SW 1271 (cell line): ENCODE results near the gene NINL.

Source experiments
- DNase-seq, 2 experiments: peaks; one replicate each; lab custom pipeline; 2025; lab: John Stamatoyannopoulos, UW

NINL gene

DNA sequence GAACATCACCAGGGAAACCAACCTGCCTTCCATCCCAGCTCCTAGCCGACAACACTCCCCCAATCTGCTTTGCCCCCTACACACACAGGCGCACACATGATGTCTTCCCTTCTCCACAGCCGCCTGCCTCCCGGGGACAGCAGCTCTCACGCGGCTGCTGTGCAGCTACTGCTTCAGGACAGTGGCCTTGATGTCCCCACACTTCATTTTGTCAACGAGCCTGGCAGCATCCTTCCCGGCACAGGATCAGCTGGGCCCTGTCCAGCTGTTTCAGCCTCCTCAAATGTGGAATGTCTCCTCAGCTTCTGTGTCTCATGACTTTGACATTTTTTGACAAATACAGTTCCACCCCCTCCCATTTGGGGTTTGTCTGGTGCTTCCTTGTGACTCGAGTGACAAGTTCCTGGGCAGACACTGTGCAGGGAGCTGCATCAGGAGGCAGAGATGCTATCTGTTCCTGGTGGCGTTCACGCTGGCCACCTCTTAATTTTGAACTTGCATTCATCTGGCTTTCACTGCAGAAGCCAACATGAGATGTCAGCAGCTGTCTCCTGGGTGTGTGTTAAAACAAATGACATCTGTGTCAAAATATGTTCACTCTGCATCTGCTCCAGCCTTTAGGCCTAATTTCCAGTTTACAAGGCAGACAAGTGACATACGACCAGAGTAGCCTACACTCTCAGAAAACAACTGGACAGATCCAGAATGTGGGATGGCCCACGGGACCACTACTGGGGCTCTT lies 120.7 kb downstream of the NINL start:
- DNase-seq, result no peak

DNA sequence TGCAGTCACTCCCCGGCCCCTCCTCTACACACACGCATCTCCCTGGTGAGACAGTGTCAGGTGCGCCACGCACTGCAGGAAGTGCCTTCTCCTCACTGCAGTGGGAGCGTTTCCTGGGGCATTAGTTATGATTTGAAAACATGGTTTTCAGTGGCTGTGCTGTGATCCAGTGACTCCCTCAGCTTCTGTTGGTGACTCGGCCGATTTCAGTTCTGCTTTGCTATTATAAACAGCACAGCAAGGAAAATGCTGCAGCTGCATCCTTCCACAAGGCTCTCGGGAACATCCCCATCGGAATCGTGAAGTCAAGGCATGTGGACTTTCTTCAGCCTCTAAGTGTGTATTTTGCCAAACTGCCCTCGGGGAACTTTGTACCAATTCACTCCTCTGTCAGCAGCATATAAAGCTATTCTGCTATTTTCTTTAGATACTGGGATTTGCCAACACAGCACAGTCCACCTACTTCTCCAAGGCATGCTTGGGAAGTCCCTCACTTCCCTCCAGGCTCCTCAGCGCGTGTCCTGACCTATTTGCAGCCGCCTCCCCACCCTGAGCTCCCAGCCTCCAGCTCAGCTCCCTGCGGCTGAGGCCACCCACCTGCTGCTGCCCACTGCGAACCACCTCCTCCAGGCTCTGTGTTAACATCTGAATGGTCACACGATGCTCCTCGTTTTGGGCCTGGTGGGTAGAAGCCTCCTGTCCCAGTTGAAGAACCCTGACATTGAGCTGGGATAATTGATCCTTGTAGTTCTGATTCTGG lies 123.4 kb downstream of the NINL start:
- DNase-seq, result no peak

DNA sequence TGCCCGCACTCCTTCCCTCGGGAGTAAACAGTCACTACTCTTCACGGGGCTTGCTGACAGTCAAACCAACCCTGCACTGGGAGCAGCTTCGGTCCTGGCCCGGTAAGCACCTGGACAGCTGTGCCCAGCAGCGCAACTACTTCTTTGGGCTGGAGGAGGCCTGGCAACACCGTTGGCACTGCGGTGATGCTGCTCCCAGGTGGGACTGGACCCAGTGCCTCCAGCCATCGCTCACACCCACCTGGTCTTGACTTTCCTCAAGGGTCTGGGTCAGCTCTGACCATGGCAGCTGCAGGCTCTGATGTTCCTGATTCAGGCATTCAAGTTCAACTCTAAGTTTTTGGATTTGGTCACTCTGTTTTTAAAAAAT lies 124.1 kb downstream of the NINL start:
- no peak for DNase-seq

DNA sequence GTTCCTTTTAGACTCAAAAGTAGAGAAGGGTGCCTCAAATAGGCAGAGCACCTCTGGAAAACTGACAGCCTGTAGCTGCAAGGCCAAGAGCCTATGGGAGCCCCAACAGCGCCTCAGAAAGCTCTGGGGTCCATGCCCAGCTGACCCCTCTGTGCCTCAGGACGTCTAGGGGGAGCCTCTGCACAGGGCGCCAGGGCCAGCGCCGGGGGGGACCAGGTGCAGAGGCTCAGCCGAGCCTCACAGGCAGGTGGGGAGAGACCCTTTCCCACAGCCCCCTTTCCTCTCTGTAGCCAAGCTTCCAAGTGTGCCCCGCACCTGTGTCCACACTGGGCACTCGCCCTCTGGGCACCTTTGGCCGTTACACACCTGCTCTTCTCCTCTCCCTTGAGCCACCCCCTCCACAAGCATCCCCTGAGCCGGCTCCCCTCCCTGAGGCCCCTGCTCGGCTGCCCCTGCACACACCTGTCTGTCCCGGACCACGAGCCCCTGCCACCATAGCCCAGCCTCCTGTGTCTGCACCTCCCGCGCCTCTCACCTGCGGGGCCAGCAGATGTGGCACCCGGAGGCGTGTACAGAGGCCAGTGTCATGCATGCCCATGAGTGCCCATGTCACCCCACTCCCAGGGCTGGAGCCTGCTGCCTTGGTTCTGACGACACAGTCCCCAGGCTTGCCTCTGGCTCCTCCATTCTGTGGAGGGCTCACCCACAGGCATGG lies 124.6 kb downstream of the NINL start:
- no peak for DNase-seq

DNA sequence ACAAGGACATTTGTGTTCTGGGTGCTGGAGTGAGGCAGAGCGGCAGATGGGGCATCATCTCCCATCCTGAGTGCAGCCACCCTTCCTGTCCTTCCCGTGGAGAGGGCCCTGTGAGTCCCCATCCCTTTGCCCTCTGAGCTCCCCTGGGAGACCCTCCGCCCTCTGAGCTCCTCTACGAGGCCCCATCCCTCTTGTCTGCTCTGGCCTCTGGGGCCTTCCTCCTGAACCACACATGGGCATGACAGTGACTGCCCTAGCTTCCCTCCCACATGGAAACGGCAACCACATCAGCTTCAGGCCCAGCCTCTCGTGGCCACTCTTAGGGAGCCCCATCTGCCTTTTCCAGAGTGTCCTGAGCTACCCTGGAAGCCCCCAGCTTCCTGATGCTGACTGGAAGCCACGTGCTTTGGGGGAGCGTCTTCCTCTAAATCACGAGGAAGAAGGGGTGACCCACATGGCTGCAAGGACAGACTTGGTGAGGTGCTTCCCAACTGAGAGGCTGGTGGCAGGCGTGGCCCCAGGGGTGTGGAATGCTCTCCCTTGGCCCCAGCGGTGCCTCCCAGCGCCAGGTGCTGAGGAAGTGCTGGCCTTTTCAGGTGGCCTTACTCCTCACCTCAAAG lies 125.3 kb downstream of the NINL start:
- DNase-seq, result no peak

DNA sequence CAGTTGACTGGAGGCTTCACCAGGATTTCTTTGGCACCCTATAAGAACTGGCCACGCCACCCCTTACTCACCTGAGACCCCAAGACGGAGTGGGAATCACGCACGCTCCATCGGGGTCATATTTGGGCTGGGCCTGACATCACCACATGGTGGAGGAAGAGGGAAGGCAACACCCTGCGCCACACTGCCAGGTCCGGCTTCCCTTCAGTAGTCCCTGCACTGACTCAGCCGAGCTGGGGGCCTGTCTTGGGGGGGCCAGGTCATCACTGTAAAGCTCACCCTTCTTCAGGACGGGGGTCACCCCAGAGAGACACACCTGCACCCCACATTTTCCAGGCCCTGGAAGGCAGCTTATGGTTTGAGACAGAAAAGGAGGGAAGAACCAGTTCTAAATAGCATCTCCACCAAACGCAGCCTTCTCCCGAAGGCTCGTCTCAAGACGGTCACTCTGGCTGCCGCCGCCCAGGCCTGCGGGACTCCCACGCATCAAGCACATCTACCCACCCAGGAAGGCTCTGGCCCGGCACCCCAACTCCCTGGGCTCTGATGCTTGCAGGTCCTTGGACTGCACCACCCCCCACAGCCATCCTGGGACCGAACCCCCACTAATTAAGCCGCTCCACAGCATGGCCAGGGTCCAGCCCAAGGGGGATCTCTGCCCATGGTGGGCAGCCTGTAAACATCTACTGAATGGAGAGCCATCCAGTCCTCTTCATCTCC lies 126.1 kb downstream of the NINL start:
- no peak for DNase-seq

DNA sequence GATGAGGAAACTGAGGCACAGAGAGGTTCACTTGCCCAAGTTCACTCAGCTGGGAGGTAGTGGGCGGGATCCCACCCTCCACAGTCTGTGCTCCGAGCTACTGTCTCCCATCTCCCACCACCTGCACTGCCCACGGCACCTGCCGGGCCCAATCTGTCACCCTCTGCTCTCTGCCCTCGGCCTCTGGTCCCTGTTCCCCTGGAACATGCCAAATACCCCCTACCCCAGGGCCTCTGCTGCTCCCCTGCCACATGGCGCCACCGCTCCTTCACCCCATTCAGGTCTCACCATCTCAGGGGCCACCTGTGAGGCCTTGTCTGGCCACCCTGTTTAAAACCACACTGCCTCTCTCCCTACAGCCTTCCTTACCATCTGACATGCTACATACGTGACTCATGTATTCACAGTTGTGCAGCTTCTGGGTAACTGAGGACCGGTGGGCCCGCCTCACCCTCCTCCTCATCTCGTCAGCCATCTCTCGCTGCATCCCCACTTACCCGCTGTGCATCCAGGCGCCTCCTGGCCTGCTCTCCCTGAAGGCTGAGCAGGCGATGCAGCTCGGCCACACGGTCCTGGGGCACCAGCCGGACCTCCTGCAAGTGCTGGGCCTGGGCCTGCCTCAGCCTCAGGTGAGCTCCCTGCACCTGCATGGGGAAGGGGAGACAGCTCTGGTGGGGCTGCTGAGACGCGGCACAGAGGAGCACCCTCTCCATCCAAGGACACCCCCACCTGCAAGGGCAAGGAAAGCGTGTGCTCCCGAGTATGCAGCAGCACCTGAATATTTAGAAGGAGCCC lies 127.2 kb downstream of the NINL start:
- DNase-seq, result no peak

DNA sequence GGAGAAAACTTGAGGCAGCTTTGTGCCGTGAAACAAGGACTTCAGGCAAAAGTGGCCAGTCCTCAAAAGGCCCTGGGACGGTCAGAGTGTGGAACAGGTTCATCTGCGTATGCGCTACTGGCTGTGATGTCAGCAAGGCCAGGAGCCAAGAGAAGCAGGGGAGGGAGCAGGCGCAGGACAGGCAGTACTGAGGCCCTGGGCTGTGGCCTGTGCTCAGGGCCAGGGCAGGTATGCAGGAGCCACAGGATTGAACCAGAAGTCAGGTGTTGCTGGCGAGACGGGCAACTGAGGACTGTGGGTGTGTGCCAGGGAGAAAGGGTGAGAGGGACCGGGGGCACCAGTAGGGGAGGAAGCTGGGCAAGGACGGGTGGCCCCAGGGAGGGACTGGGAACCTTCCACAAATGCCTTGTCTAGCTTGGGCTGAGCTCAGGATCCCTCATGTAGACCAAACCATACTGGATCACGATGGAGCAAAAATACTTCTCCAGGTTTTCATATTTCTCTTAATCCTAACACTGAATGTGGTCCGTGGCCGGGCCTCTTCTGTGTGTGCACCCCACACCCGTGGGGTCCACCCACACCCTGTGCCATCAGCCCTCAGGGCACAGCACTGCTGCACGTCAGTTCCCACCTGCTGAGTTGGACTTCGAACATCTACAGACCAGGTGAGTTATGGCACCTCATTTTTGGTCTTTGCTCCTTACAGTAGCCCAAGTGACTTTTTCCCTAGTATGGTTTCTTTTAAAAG lies 131.0 kb downstream of the NINL start:
- no peak for DNase-seq

DNA sequence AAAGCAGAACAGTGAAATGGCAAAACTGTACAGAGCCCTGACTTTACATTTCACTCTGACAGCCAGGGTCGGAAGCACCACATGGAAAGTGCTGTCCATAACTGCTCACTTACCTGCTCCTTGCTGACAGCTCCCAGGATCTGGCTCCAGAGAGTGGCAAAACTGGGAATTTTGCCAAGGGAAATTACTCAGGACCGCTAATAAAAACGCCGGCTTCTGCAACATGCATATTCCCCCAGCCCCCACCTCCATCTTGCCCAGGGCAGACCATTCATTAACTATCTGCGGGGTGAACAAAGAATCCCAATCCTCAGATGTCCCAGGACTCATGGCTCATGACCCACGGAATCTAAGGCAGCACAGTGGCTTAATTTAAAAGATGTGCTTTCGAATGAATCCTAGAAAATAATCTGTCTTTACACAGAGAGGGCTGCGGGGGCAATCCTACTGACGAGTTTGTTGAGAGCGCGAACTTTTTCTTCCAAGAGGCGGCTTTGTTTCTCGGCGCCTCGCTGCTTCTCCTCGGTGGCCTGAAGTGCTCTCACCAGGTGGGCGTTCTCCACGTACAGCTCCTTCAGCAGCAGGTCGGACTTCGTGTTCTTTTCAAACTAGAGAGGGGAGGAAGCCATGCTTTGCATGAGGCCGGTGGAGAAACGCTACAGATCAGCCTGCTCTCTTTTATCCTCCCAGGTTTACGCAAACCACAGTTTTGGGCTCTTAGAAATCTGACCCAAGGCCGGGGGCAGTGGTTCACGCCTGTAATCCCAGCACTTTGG lies 132.1 kb downstream of the NINL start:
- DNase-seq, result no peak

DNA sequence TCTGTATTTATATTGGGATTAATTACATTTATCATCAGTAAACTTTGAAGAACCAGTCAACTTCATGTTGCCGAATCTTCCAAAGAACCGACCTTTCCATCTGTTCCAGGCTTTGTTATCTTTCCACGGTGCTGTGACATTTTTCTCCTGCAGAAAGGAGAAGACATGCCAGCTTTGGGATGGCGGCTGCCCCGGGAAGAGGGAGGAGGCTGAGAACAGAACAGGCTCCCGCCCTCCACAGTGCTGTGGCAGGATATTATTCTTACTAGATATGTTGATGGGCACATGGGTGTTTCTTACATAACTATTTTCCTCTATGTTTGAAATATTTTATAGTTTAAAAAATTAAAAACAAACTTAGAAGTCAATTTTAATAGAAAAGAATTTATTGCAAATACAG lies 133.0 kb downstream of the NINL start:
- DNase-seq, result no peak

DNA sequence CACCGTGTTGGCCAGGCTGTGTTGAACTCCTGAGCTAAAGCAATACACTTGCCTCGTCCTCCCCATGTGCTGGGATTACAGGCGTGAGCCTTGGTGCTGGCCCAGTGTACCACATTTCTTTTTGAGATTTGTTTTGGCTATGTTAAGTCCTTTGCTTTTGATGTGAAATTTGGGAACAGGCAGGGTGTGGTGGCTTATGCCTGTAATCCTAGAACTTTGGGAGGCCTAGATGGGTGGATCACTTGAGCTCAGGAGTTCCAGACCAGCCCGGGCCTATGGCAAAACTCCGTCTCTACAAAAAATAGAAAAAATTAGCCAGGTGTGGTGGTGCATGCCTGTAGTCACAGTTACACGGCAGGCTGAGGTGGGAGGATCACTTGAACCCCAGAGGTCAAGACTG lies 137.7 kb downstream of the NINL start:
- no peak for DNase-seq

DNA sequence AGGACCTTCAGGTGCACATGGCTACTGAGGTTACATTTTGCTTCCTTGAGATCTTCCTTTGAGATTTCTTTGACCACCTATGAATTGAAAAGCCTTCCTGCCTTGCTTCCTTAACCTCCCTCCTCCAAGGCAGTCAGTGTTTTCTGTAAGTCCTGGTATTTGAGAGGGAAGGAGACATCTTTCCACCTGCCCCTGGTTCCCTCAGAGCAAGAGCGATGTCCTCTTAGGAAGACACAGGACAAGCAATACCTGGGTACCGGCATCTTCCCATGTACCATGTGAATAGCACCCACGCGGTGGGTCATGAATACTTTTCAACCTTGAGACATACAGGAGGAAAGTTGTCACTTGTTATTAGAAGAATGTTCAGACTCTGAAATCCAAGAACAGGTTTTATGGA lies 140.8 kb downstream of the NINL start:
- no peak for DNase-seq

DNA sequence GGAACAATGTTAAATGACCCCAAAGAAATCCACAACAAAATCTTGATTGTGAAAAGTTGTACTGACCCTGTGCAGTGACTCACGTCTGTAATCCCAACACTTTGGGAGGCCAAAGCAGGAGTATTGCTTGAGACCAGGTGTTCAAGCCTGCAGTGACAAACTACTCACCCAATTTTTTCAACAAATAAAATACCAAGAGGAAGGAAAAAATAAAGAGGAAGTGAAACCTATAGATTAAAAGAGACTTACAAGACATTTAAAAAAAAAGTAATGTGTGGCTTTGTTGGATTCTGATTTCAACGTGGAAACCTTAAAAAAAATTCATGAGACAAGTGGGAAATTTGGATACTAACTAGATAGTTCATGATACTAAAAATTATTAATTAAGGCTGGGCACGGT lies 146.0 kb downstream of the NINL start:
- no peak for DNase-seq

DNA sequence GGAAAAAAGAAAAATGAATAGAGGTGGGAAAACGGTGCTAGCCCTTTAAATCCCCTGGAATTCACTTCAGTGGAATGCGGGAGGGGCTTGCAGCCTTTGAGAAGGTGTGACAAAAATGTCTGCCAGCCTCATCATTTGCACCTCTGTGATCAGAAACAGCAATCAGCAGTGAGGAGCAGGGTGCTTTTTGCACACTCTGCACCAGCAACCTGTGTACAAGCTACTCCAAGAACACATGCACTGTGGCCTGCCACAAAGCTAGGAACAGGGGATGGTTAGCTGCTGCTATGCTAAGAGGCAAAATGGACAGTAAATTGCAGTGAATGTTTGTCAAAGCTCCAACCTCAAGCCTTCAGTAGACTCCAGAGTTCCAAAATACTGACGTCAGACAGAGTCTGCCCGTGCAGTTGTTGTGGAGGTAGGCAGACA lies 148.2 kb downstream of the NINL start:
- DNase-seq, result no peak

DNA sequence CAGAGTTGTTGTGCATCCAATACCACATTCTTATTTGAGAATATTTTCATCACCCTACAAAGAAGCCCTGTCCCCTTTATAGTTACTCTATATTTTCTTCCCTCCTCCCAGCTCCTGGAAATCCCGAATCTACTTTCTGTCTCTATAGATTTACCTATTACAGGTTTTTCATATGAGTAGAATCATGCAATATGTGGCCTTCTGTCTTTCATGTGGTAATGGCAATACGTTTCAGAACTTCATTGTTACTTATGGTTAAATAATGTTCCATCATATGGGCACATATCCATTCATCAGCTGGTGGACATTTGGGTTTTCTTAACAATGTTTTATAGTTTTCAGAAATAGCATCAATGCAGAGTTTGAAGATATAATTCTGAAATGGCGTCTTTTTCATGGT lies 160.8 kb downstream of the NINL start:
- no peak for DNase-seq

DNA sequence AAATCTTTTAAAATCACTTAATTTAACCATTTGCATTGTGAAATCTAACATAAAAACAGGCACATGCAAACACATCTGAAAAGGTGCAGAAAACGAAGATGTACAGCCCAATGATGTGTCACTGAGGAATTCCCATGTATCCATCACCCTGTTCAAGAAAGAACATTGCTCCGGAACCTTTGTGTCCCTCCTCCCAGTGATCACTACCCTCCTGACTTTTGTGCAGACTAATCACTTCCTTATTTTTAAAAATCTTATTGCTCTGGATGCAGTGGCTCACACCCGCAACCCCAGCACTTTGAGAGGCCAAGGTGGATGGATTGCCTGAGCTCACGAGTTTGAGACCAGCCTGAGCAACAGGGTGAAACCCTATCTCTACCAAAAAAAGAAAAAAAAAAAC lies 163.3 kb downstream of the NINL start:
- DNase-seq, result no peak

DNA sequence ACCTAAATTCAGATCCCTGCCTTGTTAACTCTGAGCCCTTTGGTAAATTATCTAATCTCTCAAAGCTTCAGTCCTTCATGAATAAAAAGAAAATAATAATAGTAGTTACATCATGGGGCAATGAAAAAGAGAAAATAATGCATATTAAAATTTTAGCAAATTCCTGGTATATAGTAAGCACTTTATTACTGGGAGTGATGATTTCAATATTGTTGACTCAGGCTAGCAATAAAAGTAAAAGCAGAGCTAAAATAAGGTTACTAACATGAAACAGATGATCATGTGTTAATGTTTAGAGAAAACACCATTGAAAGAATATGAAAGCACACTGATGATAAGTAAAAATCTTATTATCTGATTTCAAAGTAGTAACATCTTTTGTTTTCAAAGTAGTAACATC lies 164.2 kb downstream of the NINL start:
- DNase-seq, result no peak

DNA sequence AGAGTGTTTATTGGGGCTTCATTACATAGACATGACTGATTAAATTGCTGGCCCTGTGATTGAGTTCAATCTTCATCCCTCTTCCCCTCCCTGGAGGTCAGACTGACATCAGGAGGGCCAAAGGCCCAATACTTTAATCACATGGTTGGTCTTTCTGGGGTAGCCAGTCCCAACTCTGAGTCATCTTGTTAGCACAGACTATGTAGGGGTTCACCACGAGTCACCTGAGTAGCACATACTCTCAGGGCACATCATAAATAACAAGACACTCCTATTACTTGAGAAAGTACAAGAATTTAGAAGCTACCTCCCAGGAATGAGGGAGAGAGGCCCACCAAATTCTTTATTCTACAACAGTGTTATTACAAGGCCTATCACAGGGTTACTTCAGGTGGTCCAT lies 166.6 kb downstream of the NINL start:
- no peak for DNase-seq

DNA sequence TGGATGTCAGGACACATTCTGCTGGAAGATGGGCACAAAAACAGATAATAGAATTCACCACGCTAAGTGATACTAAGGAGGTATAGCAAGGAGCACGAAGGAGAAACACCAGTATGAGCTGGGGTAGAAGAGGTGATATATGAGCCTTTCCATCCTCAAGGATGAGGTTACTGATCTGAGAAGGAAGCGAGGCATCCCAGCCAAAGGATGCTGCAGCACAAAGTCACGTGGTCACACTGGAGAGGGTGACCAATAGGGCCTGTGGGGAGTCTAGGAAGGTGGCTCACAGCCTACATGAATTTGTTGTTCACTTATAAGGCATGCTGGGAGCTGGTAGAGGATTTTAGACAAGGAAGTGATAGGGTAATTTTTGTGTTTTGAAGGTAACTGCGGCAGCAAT lies 176.4 kb downstream of the NINL start:
- DNase-seq, result no peak

DNA sequence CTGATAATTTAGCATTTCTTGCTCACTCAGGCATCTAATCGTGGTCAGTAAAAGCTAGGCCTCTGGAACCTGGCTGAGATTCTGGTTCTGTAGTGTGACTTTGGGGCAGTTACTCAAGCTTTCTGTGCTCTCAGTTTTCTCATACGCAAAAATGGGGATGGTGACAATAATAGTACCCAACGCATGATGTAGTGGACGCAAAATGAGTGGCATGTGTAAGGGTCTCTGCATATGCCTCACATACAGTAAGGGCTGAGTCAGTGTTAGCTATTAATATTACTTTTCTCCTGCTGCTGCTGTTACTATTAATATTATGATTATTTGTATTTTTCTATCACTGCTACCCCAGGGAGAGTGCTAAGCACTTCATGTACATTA lies 177.2 kb downstream of the NINL start:
- DNase-seq, result no peak
